GM18861 (cell line): ENCODE data around the gene SOS2.
"Not testable (repeated sequence)": the region's sequence is repeated elsewhere in the genome, so short reads cannot be mapped to it uniquely, and the experiment has no call there.

ENCODE experiments used
- ATAC-seq: cut with Tn5 transposase; IDR thresholded peaks from one replicate; pipeline ENCODE4 v1.9.1; 2021; ENCODE audit not compliant: unreplicated experiment

Gene SOS2

DNA sequence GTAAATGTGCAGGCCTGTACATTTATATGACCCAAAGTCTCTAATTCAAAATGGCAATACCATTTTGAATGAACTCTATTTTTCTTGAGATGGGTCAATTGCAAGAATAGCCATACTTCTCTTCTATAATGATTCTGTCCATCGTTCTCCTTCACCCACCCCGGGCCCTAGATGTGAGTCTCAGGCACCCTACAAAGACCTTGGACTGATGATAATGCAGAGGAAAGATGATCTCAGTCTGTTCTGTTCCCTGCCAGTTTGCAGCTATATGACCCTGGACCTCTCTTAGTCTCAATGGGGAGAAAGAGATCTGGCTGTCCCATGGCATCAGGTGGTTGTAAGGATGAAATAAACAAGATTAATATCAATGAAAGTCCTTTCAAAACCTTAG lies 145.1 kb downstream of the SOS2 start:
- no peak for ATAC-seq

DNA sequence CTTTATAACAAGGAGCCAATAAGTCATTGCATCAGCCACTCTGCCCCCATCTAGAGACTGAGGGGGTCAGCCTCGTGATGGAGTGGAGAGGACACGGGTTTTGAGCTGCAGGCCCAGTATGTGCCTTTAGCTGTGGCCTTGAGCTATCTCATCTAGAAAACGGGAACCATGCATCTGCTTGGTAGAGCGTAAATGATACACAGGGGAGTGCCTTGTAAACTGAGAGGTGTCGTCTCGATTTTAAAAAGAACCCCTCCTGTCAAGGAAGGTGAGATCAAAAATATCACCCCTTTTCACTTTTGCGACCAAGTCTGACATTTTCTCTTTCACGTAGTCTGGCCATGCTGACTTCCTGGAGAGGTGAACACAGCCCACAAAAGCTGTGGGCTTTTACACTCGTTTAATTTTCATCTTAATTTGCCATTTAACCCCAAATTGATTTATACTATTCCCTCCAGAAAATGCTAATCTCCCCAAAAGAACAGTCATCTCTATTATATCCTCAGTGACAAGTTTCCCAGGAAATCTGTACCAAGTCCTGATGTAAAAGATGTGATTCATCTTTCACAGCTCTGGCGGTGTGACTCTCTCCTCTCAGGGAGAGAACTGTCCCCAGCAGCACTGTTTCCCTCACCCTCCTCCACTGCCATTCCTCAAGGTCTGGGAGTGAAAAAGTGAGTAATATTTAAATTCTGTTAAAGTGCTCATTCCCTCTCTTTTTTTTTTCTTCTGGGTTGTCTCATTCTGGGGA lies 145.6 kb downstream of the SOS2 start:
- ATAC-seq: peak; percentile 42

DNA sequence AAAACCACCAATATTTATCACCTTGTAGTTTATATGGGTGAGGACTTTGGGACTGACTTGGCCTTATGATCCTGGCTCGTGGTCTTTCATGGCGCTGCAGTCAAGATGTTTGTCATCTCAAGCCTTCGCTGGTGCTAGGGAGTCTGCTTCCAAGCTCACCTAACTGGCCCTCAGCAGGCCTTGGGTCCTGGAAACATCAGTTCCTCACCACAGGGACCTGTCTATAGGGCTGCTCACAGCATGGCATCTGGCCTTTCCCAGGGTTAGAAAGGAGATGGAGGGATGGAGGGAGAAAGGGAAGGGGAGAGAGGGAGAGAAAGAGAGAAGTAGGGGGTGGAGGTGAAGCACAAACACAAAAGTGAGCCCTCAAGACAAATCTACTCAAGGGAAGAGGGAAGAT lies 146.7 kb downstream of the SOS2 start:
- no peak for ATAC-seq

DNA sequence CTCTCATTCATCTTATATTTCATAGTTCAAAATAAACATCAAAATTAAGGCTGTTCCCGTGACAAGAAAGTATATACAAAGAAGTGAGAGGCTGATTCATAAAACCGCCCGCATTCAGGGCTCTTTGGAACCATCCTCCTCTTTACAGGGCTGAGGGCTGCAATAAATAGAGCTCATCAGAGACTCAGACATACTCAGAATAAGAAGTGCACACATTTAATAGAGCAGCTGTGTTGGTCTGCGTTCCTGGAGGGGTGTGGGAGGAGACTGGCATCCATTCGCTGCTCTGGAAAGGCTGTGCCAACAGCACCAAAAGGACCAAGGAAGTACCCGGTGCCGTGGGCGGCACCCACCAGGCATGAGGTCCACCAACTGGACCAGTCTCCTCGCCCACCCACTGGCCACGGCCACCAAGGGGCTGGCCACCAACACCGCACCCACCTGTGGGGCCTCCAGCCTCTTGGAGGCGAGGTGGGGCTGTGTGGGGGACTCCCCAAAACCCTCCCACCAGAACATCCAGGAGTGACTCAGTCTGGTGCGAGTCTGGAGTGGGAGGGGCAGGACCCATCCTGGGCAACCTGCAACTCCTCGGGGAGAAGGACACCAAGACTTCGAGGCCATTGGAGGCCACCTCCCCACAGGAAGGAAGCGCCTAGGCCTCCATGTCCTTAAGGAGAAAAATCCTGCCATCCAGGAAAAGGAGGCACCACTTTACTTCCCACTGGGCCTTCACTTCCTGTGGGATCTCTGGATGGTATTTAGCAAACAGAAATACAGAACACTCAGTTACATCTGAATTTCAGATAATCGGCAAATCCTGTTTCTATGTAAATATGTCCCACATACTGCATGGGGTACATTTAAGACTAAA lies 147.7 kb downstream of the SOS2 start:
- peak; percentile 16 for ATAC-seq

DNA sequence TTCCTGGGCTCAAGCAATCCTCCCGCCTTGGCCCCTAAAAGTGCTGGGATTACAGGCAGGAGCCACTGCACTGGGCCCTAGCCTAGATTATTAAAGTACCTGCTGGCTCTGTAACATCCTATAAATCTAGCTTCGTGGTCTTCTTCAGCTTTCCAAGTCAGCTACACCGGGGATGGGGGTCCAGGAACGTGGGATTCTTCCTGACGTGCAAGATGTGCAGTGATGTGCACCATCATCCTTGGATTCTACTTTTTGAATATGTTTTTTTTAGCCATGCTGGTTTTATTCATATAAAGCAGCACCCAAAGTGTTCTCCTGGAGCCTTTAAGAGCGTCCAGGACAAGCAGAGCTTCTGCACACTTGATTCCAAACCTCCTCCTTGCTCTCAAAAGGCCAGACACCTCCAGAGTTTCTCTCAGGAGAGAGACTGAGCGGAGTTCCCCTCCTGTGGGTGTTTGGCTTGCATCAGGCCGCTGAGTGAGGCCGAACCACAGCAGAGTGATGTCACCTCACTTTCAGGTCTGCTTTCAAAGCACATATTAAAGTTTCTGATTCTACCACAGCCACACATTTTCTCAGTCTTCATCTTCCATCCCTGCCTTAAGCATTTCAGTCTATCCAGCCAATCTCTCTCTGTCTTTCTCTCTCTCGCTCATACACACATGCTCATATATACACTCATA lies 148.5 kb downstream of the SOS2 start:
- ATAC-seq: peak; percentile 56

DNA sequence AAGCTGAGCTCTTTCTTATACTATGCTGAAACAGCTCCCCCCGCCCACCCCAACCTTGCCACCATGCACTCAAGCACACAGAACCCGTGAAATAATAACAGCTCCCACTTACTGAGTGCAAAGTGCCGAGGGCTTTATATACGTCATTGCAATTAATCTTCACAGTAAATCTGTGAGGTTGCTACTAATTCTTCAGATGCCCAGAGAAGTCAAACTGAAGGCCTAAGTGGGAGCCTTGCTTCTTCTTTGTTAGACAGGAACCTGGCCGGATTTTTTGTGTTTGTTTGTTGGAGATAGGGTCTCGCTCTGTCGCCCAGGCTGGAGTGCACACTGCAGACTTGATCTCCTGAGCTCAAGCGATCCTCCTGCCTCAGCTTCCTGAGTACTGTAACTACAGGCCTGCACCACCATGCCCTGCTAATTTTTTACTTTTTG lies 149.1 kb downstream of the SOS2 start:
- ATAC-seq: no peak

DNA sequence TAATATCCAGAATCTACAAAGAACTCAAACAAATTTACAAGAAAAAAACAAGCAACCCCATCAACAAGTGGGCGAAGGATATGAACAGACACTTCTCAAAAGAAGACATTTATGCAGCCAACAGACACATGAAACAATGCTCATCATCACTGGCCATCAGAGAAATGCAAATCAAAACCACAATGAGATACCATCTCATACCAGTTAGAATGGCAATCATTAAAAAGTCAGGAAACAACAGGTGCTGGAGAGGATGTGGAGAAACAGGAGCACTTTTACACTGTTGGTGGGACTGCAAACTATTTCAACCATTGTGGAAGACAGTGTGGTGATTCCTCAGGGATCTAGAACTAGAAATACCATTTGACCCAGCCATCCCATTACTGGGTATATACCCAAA lies 152.3 kb downstream of the SOS2 start:
- not testable (repeated sequence) for ATAC-seq

DNA sequence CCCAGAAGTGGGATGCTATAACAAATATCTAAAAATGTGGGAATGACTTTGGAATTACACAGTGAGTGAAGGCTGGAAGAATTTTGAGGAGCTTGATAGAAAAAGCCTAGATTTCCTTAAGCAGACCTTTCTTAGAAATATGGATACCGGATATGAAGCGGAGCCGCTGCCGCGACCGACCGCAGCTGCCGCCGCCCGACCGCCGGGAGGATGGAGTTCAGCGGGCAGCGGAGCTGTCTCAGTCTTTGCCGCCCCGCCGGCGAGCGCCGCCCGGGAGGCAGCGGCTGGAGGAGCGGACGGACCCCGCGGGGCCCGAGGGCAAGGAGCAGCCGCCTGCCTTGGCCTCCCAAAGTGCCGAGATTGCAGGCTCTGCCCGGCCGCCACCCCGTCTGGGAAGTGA lies 157.7 kb downstream of the SOS2 start:
- not testable (repeated sequence) for ATAC-seq

DNA sequence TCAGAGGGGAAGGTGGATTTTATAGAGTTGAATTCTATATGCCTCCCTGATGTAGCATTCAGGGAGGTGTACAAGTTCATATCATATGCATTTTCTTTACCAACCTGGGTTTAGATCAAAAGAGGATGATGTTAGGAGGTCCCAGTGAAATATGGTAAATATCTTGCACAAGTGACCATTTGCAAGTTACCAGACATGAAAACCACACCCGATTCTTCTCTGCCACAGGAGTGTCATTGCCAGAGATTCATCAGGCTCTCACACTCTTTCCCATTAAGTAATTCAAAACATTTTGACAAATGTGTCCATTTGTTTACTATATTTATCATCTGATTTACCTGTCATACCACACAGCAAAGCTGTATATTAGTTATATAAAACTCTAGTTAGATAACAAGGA lies 159.0 kb downstream of the SOS2 start:
- no peak for ATAC-seq

DNA sequence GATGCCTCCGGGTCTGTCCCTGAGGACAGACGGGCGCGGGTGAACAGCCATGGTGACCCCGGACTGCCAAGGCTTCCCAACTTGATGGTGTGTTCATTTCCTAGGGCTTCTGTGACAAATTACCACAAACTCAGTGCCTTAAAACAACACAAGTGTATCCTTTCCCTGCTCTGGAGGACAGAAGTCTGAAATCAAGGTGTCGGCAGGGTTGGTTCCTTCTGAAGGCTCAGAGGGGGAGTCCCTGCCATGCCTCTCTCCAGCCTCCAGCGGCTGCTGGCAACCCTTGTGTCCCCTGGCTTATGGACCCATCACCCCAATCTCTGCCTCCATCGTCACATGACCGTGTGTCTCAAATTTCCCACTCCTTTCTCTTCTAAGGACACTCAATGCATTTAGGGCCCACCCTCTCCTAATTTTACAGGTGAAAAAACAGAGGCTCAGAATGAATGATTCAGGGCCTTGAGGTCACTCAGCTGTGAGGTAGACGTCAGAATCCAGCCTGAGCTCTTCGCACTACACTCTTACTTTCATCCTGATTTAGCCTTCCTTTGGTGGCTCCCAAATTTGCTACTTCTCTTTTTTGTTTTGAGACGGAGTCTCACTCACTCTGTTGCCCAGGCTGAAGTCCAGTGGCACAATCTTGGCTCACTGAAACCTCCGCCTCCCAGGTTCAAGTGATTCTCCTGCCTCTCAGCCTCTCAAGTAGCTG lies 160.4 kb downstream of the SOS2 start:
- no peak for ATAC-seq

DNA sequence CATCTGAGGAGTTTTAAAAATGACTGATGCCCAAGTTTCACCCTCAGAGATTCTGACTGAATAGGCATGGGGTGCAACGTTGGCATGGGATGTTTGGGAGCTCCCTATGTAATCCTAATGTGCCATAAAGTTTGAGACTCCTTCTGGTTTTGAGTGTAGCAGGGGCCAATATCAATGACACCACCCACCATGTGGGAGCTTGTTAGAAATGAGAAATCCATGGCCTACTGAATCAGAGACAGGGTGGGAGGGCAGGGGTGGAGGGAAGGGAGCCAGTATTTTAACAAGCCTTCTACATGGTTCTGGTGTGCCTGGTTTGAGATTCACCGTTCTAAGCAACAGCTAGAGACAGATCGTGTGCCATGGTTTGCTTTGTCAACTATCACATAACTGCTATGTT lies 161.1 kb downstream of the SOS2 start:
- no peak for ATAC-seq

DNA sequence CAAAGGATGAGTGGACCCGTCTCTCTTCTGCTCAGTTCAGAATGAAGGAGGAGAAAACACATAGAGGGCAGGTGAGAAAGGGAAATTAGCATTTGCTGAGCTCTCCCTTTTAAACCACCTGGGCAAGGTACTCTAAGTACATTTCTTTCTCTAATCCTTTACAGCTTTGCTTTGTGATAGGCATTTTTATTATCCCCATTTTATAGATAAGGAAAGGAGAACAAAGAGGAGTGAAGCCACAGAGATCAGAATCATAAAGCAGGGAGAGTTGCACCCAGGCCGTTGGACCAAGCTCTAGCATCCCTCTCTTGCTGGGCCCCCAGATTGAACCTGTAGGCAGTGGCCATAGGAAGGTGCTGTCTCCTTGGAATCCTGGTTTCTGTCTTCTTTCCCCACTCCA lies 162.1 kb downstream of the SOS2 start:
- no peak for ATAC-seq

DNA sequence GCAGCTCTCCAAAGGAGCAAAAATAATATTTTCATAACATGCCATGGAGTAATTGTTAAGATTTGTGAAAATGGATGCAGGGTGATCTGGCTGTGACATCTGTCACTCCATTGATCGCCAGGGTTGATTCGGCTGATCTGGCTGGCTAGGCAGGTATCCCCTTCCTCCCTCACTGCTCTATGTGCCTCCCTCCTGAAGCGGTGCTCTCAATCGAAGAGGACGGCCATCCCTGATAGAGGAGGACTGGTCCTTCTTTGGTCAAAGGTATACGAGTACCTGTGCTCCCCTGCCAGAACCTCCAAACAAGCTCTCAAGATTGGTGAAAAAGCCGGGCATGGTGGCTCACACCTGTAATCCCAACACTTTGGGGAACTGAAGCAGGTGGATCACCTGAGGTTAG lies 162.9 kb downstream of the SOS2 start:
- no peak for ATAC-seq

DNA sequence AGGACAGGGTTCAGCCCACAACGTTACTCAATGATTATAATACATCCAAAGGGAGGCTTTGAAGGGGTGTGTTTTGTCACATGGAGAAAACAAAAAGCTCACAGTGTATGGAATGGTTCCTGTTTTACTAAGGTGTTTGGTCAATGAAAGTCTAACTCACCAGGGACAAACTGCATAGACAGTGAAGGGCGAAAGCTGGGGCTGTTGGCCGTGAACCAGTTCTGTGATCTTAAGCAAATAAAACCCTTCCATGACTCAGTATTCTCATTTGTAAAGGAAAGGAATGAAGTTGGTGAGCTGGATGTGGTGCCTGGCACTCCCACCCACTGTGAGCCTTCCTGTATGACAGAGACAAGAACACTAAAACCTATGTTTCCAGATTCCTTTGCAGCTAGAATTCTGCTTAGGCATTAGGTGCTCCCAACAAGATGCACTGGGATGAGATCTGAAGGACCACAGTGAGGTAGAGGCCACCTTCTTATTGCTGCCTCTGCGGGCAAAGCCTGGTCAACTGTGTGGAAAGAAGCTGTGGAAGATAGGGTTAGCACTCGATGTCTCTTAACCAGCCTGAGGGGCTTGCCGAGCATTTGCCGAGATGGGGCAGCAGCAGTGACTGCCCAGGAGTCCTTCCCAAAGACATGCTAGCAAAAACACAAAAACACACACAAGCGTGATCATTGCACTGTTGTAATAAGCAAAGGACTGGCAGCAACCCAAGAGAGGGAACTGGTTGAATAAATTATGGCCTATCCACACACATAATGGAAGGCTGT lies 163.5 kb downstream of the SOS2 start:
- ATAC-seq: no peak
